H1 (cell line): ENCODE measurements around the gene NT5DC3.

ENCODE experiments used
- CBX5 ChIP-seq: fragments of 300-800, 300-1000 bp; sonication (generic); IDR thresholded peaks from 2 replicates; pipeline ENCODE4 v1.7.1; 2016; ENCODE audit warnings: antibody characterized with exemption, low read length, low read depth
- CREB1 ChIP-seq: IDR thresholded peaks from 2 replicates; pipeline ENCODE4 v1.6.1; 2012; ENCODE audit warnings: inconsistent platforms
- CTCF ChIP-seq, 3 experiments: IDR thresholded peaks; 1 replicate in 2 of 3; 2 replicates in 1 of 3; pipeline versions ENCODE4 v1.5.1 to v1.6.1; 2011; ENCODE audit warnings: low read length in 3 of 3, mild to moderate bottlenecking in 3 of 3, inconsistent platforms in 2 of 3, low read depth in 1 of 3, moderate library complexity in 1 of 3; ENCODE audit not compliant: insufficient read depth in 1 of 3; ENCODE audit errors: control extremely low read depth in 1 of 3
- EP300 ChIP-seq, 2 experiments: IDR thresholded peaks; 1 replicate in 1 of 2; 2 replicates in 1 of 2; pipeline ENCODE4 v1.6.1; 2011 to 2012; ENCODE audit warnings: low read depth in 2 of 2, low read length in 2 of 2, mild to moderate bottlenecking in 2 of 2, borderline replicate concordance in 1 of 2, inconsistent platforms in 1 of 2, moderate library complexity in 1 of 2
- EZH2 ChIP-seq: fragments of 200-600 bp; sonication (generic); IDR thresholded peaks from 2 replicates; pipeline ENCODE4 v1.7.1; 2012; ENCODE audit warnings: low read depth, mild to moderate bottlenecking, moderate library complexity, low read length, inconsistent platforms; ENCODE audit not compliant: severe bottlenecking
- POLR2A ChIP-seq, 2 experiments: IDR thresholded peaks; 1 replicate in 1 of 2; 2 replicates in 1 of 2; pipeline ENCODE4 v1.6.1; 2011; ENCODE audit warnings: low read depth in 2 of 2, low read length in 2 of 2, mild to moderate bottlenecking in 2 of 2; ENCODE audit errors: control extremely low read depth in 1 of 2
- RFX5 ChIP-seq: IDR thresholded peaks from 2 replicates; pipeline ENCODE4 v1.6.1; 2011; ENCODE audit warnings: low read depth, low read length, improper control_type of control experiment, borderline replicate concordance
- SRF ChIP-seq: IDR thresholded peaks from 2 replicates; pipeline ENCODE4 v1.6.1; 2011; ENCODE audit warnings: mild to moderate bottlenecking, low read depth, low read length, moderate library complexity
- TEAD4 ChIP-seq: IDR thresholded peaks from 2 replicates; pipeline ENCODE4 v1.6.1; 2012; ENCODE audit warnings: low read depth, low read length, inconsistent platforms, mixed read lengths
- TF ChIP-seq, protein P1 (sequence below): IDR thresholded peaks from 2 replicates; pipeline ENCODE4 v1.6.1; 2011; ENCODE audit warnings: low read depth, mild to moderate bottlenecking, low read length; ENCODE audit not compliant: insufficient read depth

GRCh38 chr12:103736572-103736971 lies 104.5 kb downstream of the NT5DC3 start:
- TF ChIP-seq CTCF (IDR thresholded peaks at IDR 0.05; ENCODE audit: control extremely low read depth in 1 of 3, insufficient read depth in 1 of 3, low read depth in 1 of 3, low read length in 3 of 3) (no peak), EP300 (IDR thresholded peaks at IDR 0.05; ENCODE audit: borderline replicate concordance in 1 of 2, low read depth in 2 of 2, low read length in 2 of 2) (no peak), RFX5 (no peak), EZH2 (no peak), SRF (no peak), CBX5 (no peak), POLR2A (IDR thresholded peaks at IDR 0.05; ENCODE audit: control extremely low read depth in 1 of 2, low read depth in 2 of 2, low read length in 2 of 2) (no peak), TEAD4 (no peak), CREB1 (no peak)
- TF ChIP-seq, protein P1, sequence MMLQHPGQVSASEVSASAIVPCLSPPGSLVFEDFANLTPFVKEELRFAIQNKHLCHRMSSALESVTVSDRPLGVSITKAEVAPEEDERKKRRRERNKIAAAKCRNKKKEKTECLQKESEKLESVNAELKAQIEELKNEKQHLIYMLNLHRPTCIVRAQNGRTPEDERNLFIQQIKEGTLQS = no peak
